GM21447 (cell line): ENCODE results near the gene POLR1A.

Source experiments
- ATAC-seq: cut with Tn5 transposase; IDR thresholded peaks from one replicate; pipeline ENCODE4 v1.9.1; 2021; ENCODE audit not compliant: unreplicated experiment

Gene POLR1A

GRCh38 chr2:86097114-86097896 is 8.4 kb downstream of the POLR1A start:
- no peak for ATAC-seq

- no peak for ATAC-seq
These were observed 11.5 kb downstream of the POLR1A start for GRCh38 chr2:86094229-86094628.

- ATAC-seq: no peak
These were observed 17.5 kb downstream of the POLR1A start for GRCh38 chr2:86087936-86088850.

- no peak for ATAC-seq
These were observed 22.9 kb downstream of the POLR1A start for GRCh38 chr2:86082756-86083155.

DNA sequence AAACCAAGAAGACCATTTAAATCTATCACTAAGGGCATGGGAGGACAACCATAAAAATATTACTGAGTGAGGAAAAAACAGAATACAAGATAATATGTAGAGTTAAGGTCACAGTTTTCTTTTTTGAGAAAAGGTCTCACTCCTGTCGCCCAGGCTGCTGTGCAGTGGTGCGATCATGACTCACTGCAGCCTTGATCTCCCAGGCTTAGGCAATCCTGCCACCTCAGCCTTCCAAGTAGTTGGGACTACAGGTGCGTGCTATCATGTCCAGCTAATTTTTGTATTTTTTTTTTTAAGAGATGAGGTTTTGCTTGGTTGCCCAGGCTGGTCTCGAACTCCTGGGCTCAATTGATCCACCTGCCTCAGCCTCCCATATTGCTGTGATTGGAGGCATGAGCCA is 24.0 kb downstream of the POLR1A start:
- no peak for ATAC-seq

DNA sequence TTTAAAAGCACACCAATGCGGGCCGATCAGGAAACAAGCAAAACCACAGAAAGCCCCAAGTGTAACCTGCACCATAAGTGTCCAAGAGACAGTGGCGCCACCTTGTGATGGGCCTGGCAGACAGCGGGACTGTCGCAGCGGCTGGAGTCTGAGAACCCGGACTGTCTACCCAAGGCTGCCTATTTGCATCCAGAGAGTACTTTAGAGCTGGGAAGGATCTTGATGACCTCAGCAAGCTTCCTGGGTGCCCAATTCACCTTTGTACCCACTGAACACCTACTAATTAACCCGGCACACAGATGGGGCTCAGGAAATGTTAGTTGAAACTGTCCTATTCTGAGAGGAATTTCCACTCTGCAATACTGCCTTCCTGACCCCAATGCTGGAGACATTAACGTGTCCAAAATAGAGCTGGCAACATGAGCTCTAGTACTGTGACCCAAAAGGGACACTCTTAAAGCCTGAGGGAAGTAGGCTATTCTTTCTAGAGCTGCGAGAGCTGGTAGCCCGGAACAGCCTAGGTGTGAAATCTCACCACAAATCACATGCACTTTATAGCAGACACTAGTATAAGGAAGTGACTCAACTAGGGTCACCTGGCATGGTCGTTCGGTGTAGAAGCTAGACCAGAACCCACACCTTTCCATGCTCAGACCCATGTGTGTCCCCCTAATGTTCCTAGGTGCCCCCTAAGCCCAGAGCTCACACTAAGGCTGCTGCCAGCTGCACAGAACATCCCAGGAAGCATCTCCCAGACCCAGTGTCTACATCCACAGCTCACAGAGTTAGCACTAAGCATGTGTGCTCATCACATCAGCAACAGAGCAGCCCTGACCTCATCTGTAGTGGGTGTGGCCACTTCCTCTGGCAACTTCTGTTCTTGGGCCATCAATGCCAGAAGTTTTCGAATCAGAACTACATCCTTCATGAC is 25.4 kb downstream of the POLR1A start:
- peak; percentile 76 for ATAC-seq

- ATAC-seq: peak; percentile 37
These were observed 26.7 kb downstream of the POLR1A start for GRCh38 chr2:86078774-86079545.

DNA sequence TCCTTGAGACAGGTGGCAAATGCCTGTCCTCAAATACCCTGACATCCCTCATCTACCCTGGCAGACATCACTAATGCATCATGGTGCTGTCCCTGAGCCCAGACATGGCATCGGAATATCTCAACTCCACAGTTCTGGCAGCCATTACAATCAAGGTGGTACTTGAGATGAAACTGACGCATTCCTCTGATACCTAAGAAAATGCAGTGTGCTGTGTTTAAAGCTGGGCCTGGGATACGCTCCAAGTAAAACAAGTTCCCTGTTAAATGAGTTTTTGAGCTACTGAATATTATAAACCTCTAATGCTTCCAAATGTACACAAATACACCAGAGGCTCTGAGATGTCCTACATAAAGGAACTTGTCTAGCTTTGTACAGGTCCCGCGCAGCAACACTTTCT is 29.8 kb downstream of the POLR1A start:
- no peak for ATAC-seq

- no peak for ATAC-seq
These were observed 30.9 kb downstream of the POLR1A start for GRCh38 chr2:86074811-86075210.

GRCh38 chr2:86074256-86074655 is 31.4 kb downstream of the POLR1A start:
- ATAC-seq: no peak

- ATAC-seq: no peak
These were observed 32.5 kb downstream of the POLR1A start for GRCh38 chr2:86073225-86073624.

DNA sequence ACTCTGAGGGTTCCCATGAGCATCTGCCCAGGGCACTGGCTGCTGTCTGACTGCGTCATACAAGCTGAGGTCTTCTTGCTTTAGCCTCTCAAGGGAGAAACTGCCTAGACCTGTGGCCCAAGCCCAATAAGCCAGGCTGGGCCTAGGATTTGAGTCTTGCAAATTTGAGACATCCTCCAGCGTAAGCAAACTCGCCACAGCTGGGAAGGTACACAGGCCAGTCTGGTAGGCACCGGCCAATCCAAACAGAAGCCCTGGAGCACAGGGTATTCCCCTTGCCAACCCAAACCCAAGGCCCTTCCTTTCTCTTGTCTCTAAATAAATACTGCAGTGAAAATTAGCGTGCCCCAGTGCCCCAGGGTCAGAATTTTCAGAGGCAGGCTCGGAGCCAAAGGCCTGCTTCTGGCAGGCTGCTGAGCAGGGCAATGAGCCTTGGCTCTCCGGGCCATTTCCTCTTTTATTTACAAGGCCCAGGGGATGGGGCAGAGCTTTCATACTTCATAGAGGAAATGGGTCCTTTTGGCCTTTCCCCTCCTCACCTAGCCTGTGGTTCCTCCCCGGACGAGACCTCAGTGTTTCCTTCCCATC is 33.3 kb downstream of the POLR1A start:
- ATAC-seq: peak; percentile 72

DNA sequence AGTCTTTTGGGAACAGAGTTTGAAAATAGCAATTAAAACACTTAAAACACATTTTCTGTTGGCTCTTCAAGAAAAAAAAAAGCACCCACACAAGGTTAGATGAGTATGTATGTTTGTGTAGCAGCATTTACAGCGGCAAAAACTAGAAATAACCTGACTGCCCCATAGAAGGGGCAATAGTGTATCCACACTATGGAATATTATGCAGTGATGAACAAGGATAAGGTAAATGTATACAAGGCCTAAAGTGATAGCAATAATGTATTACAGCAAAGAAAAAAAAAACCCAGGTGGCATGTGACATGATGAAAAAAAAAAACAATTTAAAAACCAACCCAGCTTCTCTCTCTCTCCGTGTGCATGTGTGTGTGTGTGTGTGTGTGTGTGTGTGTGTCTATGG is 34.8 kb downstream of the POLR1A start:
- ATAC-seq: no peak

- no peak for ATAC-seq
These were observed 35.8 kb downstream of the POLR1A start for GRCh38 chr2:86069783-86070339.

DNA sequence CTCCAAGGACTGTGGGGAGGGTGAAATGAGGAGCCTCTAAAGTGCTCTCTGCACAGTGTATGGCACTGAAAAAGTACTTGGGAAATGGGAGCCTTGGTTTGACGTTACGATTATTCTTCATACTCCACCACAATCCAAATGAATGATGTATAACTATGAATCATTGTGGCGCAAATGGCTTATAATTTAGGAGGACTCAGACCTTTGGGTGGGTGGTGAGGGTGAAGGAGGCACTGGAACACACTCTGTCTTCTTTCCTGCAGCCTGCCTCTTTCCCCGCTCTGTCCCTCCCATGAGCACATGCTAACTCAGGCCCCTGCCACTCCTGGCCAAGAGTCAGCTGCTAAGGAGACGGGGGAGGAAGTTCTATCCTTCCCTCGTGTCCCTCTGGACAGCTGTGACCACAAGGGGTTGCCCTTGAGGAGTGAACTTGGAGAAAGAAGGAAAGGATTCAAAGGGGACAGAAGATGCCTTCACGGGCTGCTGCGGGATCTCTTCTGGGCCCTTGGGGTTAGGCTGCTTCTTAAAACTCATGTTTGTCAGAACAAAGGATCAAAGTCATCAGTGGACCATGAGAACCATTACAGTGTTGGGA is 36.5 kb downstream of the POLR1A start:
- ATAC-seq: no peak

DNA sequence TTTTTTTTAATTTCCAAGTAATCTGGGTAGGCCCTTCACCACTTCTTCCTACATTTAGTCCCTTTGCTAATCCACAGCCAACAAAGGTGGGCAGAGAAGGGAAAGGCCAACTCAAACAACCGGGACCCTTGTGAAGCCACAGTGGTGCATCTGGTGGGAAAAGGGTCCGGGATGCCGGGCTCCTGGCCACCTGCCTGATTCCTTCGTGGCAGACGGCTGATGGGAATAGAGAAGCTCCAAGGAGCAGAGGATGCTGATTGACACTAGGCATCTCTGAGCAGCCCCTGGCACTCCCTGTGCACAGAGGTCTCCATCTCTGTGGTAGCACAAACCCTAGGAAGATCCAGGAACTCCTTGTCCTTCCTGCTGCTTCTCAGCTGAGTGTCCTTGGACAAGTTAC is 37.0 kb downstream of the POLR1A start:
- ATAC-seq: no peak

DNA sequence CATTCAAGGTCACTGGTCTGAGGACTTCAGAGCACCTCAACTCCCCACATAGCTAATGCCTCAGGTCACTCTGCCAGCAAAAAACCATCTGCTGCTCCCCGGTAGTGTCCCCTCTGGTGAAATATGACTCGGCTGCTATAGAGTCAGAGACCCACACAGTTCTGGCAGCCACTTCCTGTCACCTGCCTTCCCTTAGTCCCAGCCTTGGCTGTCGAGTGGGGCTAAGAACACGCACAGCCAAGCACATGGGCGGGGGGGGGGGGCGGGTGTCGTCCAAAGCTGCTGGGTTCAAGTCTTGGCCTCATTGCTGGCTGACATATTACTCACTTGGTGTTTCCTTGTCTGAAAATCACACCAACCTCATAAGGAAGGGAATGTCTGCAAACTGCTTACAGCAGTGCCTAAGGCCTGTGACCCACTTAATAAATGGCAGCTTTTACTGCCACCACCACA is 37.5 kb downstream of the POLR1A start:
- peak; percentile 52 for ATAC-seq

DNA sequence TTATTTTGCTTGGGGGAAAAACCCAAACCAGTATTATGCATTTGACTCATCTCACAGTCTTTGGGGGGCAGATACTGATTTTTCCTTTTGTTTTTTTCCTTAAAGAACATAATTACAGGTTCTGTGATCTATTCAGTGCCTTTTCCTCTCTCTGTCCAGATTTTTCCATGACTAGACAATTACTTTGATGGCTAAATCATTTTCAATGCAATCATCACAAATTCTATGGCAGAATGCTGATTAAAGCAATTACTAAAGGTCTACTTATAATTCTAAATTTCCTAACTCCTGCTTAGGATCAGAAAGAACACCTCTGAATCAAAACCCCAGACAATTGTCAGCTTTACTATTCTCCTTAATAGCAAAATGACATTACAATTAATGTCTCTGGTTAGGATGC is 38.8 kb downstream of the POLR1A start:
- ATAC-seq: no peak

DNA sequence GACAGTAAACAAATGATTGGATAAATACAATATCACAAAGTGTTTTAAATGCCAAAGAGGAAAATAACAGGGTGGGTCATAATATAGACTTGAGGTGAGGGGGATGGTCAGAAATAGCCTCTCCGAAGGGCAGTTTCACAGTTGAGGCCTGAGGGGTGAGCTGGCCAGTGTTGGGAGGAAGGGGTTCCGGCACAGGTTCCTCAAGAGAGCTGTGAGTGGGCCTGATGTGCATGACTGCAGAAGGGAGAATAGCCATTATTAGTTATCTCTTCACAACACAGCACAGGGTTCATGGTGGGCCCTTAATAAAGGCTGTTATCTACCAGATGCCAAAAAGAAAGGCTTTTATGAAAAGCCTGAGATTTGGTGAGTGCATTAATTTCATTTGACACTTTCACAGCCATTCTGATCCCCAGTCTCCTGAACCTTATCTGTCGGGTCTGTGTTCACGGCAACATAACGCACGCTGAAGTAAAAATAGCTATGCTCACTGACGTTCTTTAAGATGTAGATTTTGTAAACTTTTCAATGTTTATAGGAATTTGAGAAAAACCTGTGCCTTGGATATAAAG is 39.6 kb downstream of the POLR1A start:
- no peak for ATAC-seq
